Colonic mucosa (tissue), 4 donors: ENCODE data around the gene PANK4. TPM values are rescaled to one million over a fixed set of nuclear protein-coding genes. Genes with fewer than 3 reads are reported as not detected.

ENCODE experiments used
- DNase-seq: peaks from one replicate; pipeline ENCODE4 v3.0.0-alpha.2; 2020
- H3K27ac ChIP-seq: fragments of 200-600 bp; one replicate; pipeline ENCODE4 v1.8.0; 2021
- H3K27me3 ChIP-seq: fragments of 200-600 bp; one replicate; pipeline ENCODE4 v1.8.0; 2021
- H3K36me3 ChIP-seq: fragments of 200-600 bp; one replicate; pipeline ENCODE4 v1.8.0; 2021
- H3K4me1 ChIP-seq: fragments of 200-600 bp; one replicate; pipeline ENCODE4 v1.8.0; 2021; ENCODE audit warnings: mild to moderate bottlenecking
- H3K4me3 ChIP-seq: fragments of 200-600 bp; one replicate; pipeline ENCODE4 v1.8.0; 2021
- H3K9ac ChIP-seq, 2 donors: one replicate each; pipeline ENCODE4 v1.7.0; 2013; ENCODE audit warnings: control low read depth in 2 of 2, low read depth in 2 of 2, low read length in 2 of 2
- H3K9me3 ChIP-seq: fragments of 200-600 bp; one replicate; pipeline ENCODE4 v1.8.0; 2021
- CTCF ChIP-seq: fragments of 200-600 bp; IDR thresholded peaks from one replicate; pipeline ENCODE4 v1.8.0; 2022; ENCODE audit warnings: antibody characterized with exemption, mild to moderate bottlenecking
- intact Hi-C: fragments of 100-400 bp; cut with DNase I; formaldehyde crosslinking; loops from one replicate; pipeline ENCODE4 v1.14.1; 2022
- total RNA-seq, 2 donors: library from RNA; stranded (reverse); fragmentation: NEBNext Ultra II Directional in 1 of 2; extraction: Animal tissue kit (Norgen Biotek cat#: 25700) in 1 of 2; gene quantifications; one replicate each; pipeline ENCODE4 v1.2.1, GENCODE V29; 2021
- donor health status: healthy.
- donor health status: DM: no; HTN: no; CAD: no.
- donor health status: DM: no; HTN: no; CAD: no.

PANK4 gene
- total RNA-seq, 2 donors from 2014 or later = 27.0 to 42.0 TPM

GRCh38 chr1:2564006-2564814, 37.8 kb upstream of the PANK4 start:
- Histone ChIP-seq H3K27me3 (no peaks in the 10 kb centered on the region), H3K4me3 (no peak overlapping the region), H3K9ac (peak overlapping the region in 1 of 2 donors; percentile 71), H3K27ac (no peak overlapping the region), H3K36me3 (peaks cover 5% of the 10 kb centered on the region), H3K9me3 (no peaks in the 10 kb centered on the region), H3K4me1 (peaks cover 3% of the 10 kb centered on the region)
- no peak for TF ChIP-seq CTCF
- no peak for DNase-seq
- intact Hi-C loops = no loop called here

- Histone ChIP-seq H3K9ac (no peak overlapping the region), H3K9me3 (no peaks in the 10 kb centered on the region), H3K27ac (no peak overlapping the region), H3K4me3 (no peak overlapping the region), H3K36me3 (peaks cover 15% of the 10 kb centered on the region), H3K27me3 (no peaks in the 10 kb centered on the region), H3K4me1 (peaks cover 3% of the 10 kb centered on the region)
- DNase-seq = no peak
- TF ChIP-seq CTCF = no peak
- intact Hi-C loops = no loop called here
Observed at GRCh38 chr1:2563205-2563604, 36.8 kb upstream of the PANK4 start.

GRCh38 chr1:2561898-2562895, 35.8 kb upstream of the PANK4 start:
- Histone ChIP-seq H3K4me1 (peaks cover 3% of the 10 kb centered on the region), H3K27ac (no peak overlapping the region), H3K9me3 (no peaks in the 10 kb centered on the region), H3K27me3 (no peaks in the 10 kb centered on the region), H3K4me3 (no peak overlapping the region), H3K36me3 (peaks cover 16% of the 10 kb centered on the region), H3K9ac (no peak overlapping the region)
- peak; percentile 46 for TF ChIP-seq CTCF
- intact Hi-C loops = no loop called here
- DNase-seq = no peak

- Histone ChIP-seq H3K27ac (no peak overlapping the region), H3K36me3 (peaks cover 16% of the 10 kb centered on the region), H3K4me1 (peaks cover 3% of the 10 kb centered on the region), H3K4me3 (no peak overlapping the region), H3K9me3 (no peaks in the 10 kb centered on the region), H3K27me3 (no peaks in the 10 kb centered on the region), H3K9ac (no peak overlapping the region)
- TF ChIP-seq CTCF = no peak
- no peak for DNase-seq
- intact Hi-C loops = no loop called here
Observed at GRCh38 chr1:2561446-2561845, 35.0 kb upstream of the PANK4 start.

- no peak for DNase-seq
- Histone ChIP-seq H3K4me3 (no peak overlapping the region), H3K9me3 (no peaks in the 10 kb centered on the region), H3K4me1 (peaks cover 3% of the 10 kb centered on the region), H3K27me3 (no peaks in the 10 kb centered on the region), H3K27ac (no peak overlapping the region), H3K36me3 (peaks cover 16% of the 10 kb centered on the region), H3K9ac (no peak overlapping the region)
- intact Hi-C loops = no loop called here
- no peak for TF ChIP-seq CTCF
Observed at GRCh38 chr1:2560299-2561073, 34.1 kb upstream of the PANK4 start.
